HepG2 (cell line): ENCODE results near the gene MRFAP1. TPM values are rescaled to one million over a fixed set of nuclear protein-coding genes. Genes with fewer than 3 reads are reported as not detected.

Source experiments
- ATAC-seq: fragments of 200-7000 bp; cut with Tn5 transposase; 3 replicates; pipeline ENCODE4 v1.9.1; 2020; ENCODE audit warnings: mild to moderate bottlenecking, moderate library complexity
- BruUV-seq: library from RNA; stranded (reverse); fragments of 400-500 nt; replicated peaks from 2 replicates; lab custom pipeline; 2021; lab: Mats Ljungman, UMichigan
- CTCF ChIA-PET: fragments of 300-600 bp; formaldehyde crosslinking; extraction: SDS; loops from one replicate; lab custom pipeline; 2021; ENCODE audit warnings: low total read pairs, inconsistent platforms, low intra/inter-chr PET ratio; lab: Yijun Ruan, JAX
- POLR2A ChIA-PET: fragments of 350-600 bp; sonication (Branson Sonifier 250); formaldehyde crosslinking; loops from one replicate; lab custom pipeline; 2020; ENCODE audit warnings: antibody characterized with exemption, inconsistent platforms; lab: Yijun Ruan, JAX
- DNase-seq: peaks from one replicate; pipeline ENCODE4 v3.0.0-alpha.2; 2015; ENCODE audit warnings: low spot score
- FAIRE-seq: peaks from 3 replicates; lab custom pipeline; 2011; peaks lifted over from hg19 to GRCh38; lab: Jason Lieb, UNC
- H2AFZ ChIP-seq: one replicate; pipeline ENCODE4 v1.6.1; 2011; ENCODE audit warnings: low read length, inconsistent platforms
- H3K27ac ChIP-seq: fragments of 300-600 bp; 3 replicates; pipeline ENCODE4 v1.8.0; 2011; ENCODE audit warnings: mixed run types, mild to moderate bottlenecking, mixed read lengths, low read length, inconsistent platforms; ENCODE audit not compliant: insufficient read depth; ENCODE audit errors: extremely low read length
- H3K27me3 ChIP-seq, 2 experiments: fragments of 200-600 bp in 1 of 2; 2 replicates in 1 of 2; 3 replicates in 1 of 2; pipeline versions ENCODE4 v1.6.0 to v1.8.0; 2011; ENCODE audit warnings: low read length in 2 of 2, mild to moderate bottlenecking in 2 of 2, moderate library complexity in 2 of 2, inconsistent platforms in 1 of 2; ENCODE audit not compliant: insufficient read depth in 2 of 2, control insufficient read depth in 1 of 2
- H3K36me3 ChIP-seq, 2 experiments: fragments of 200-600 bp in 1 of 2; replicated peaks in 1 of 2; 2 replicates in 1 of 2; 3 replicates in 1 of 2; pipeline versions ENCODE4 v1.5.1 to v1.8.0; 2011; ENCODE audit warnings: low read length in 2 of 2, inconsistent platforms in 1 of 2; ENCODE audit not compliant: insufficient read depth in 2 of 2, control insufficient read depth in 1 of 2
- H3K4me1 ChIP-seq: 2 replicates; pipeline ENCODE4 v1.5.1; 2012; ENCODE audit warnings: low read length, inconsistent platforms; ENCODE audit not compliant: insufficient read depth
- H3K4me2 ChIP-seq: 2 replicates; pipeline ENCODE4 v1.6.0; 2011; ENCODE audit warnings: low read depth, low read length, inconsistent platforms
- H3K4me3 ChIP-seq, 3 experiments: fragments of 200-600 bp in 1 of 3; sonication (generic), shearing (Covaris generic) in 1 of 3; replicated peaks in 1 of 3; 2 replicates each; pipeline ENCODE4 v1.5.1; 2011 to 2016; ENCODE audit warnings: low read length in 3 of 3, inconsistent platforms in 2 of 3, low read depth in 2 of 3, mild to moderate bottlenecking in 2 of 3, control low read depth in 1 of 3, mixed read lengths in 1 of 3; ENCODE audit not compliant: insufficient read depth in 1 of 3
- H3K79me2 ChIP-seq: one replicate; pipeline ENCODE4 v1.6.1; 2011; ENCODE audit warnings: low read length, inconsistent platforms; ENCODE audit not compliant: insufficient read depth
- H3K9ac ChIP-seq: 2 replicates; pipeline ENCODE4 v1.6.0; 2011; ENCODE audit warnings: mild to moderate bottlenecking, low read depth, low read length, inconsistent platforms; ENCODE audit not compliant: insufficient read depth
- H3K9me3 ChIP-seq: 2 replicates; pipeline ENCODE4 v1.5.1; 2012; ENCODE audit warnings: mild to moderate bottlenecking, low read length
- H4K20me1 ChIP-seq: 2 replicates; pipeline ENCODE4 v1.6.0; 2011; ENCODE audit warnings: inconsistent platforms, mild to moderate bottlenecking, low read length, moderate library complexity; ENCODE audit not compliant: insufficient read depth
- ARNTL ChIP-seq: sonication (generic); formaldehyde crosslinking; IDR thresholded peaks from 2 replicates; pipeline ENCODE4 v1.4.0; 2020; ENCODE audit warnings: mild to moderate bottlenecking, missing genetic modification reagents
- CENPX ChIP-seq: sonication (generic); formaldehyde crosslinking; IDR thresholded peaks from 2 replicates; pipeline ENCODE4 v1.9.0; 2021; ENCODE audit warnings: mild to moderate bottlenecking, missing genetic modification reagents, moderate library complexity
- ETV5 ChIP-seq: IDR thresholded peaks from 2 replicates; pipeline ENCODE4 v1.6.1; 2018; ENCODE audit warnings: missing biosample characterization, missing genetic modification reagents, inconsistent platforms, borderline replicate concordance
- ETV6 ChIP-seq: sonication (generic); formaldehyde crosslinking; conservative IDR thresholded peaks from 2 replicates; pipeline ENCODE4 v1.4.0; 2020; ENCODE audit warnings: missing genetic modification reagents
- HNRNPL ChIP-seq: fragments of 200-400 bp; formaldehyde crosslinking; IDR thresholded peaks from 2 replicates; pipeline ENCODE4 v1.6.1; 2017; ENCODE audit warnings: mild to moderate bottlenecking, low read depth, low read length
- JDP2 ChIP-seq: sonication (generic); formaldehyde crosslinking; IDR thresholded peaks from 2 replicates; pipeline ENCODE4 v1.8.1; 2022; ENCODE audit warnings: missing genetic modification reagents, borderline replicate concordance
- NBN ChIP-seq: fragments of 450-650 bp; conservative IDR thresholded peaks from 2 replicates; pipeline ENCODE4 v1.6.1; 2017
- NFKBIZ ChIP-seq: IDR thresholded peaks from 2 replicates; pipeline ENCODE4 v1.6.1; 2018; ENCODE audit warnings: missing genetic modification reagents, missing compliant biosample characterization
- NFYB ChIP-seq: sonication (generic); formaldehyde crosslinking; IDR thresholded peaks from 2 replicates; pipeline ENCODE4 v1.4.0; 2020; ENCODE audit warnings: missing genetic modification reagents
- XBP1 ChIP-seq: sonication (generic); formaldehyde crosslinking; IDR thresholded peaks from 2 replicates; pipeline ENCODE4 v1.5.0; 2020; ENCODE audit warnings: missing genetic modification reagents
- ZC3H4 ChIP-seq: sonication (generic); formaldehyde crosslinking; IDR thresholded peaks from 2 replicates; pipeline ENCODE4 v1.4.0; 2020; ENCODE audit warnings: missing genetic modification reagents, borderline replicate concordance
- ZNF138 ChIP-seq: sonication (generic); formaldehyde crosslinking; IDR thresholded peaks from 2 replicates; pipeline ENCODE4 v1.5.0; 2020; ENCODE audit warnings: mild to moderate bottlenecking, low read depth, missing genetic modification reagents
- ZNF207 ChIP-seq: fragments of 450-650 bp; IDR thresholded peaks from 2 replicates; pipeline ENCODE4 v1.6.1; 2016; ENCODE audit warnings: antibody characterized with exemption, borderline replicate concordance
- ZNF343 ChIP-seq: sonication (generic); formaldehyde crosslinking; IDR thresholded peaks from 2 replicates; pipeline ENCODE4 v1.4.0; 2020; ENCODE audit warnings: mild to moderate bottlenecking, missing genetic modification reagents
- ZNF724P ChIP-seq: sonication (generic); formaldehyde crosslinking; IDR thresholded peaks from 2 replicates; pipeline ENCODE4 v1.8.0; 2022; ENCODE audit warnings: missing genetic modification reagents, borderline replicate concordance
- ZNF83 ChIP-seq: sonication (generic); formaldehyde crosslinking; IDR thresholded peaks from 2 replicates; pipeline ENCODE4 v1.4.0; 2020; ENCODE audit warnings: missing genetic modification reagents, mild to moderate bottlenecking, borderline replicate concordance
- WGBS: methylation state at CpG from one replicate; pipeline ENCODE4 v1.1.6; 2017; ENCODE audit warnings: low lambda C conversion rate; 5-methylcytosine and 5-hydroxymethylcytosine counted together
- in situ Hi-C: cut with HindIII; loops from 2 replicates; pipeline ENCODE4 v1.10.0; 2017; ENCODE audit warnings: low pct_unique_long_range_greater_than_20kb; ENCODE audit not compliant: extremely low pct_ligation_motif_present
- intact Hi-C: fragments of 100-400 bp; cut with micrococcal nuclease; formaldehyde crosslinking; loops from one replicate; pipeline ENCODE4 v1.10.0; 2022; ENCODE audit not compliant: unreplicated experiment
- polyA plus RNA-seq, 8 experiments: library from polyadenylated mRNA; depleted of rRNA in 3 of 8; stranded (reverse) in 7 of 8; unstranded in 1 of 8; fragments of >200 nt; fragmentation: Illumina TruSeq in 4 of 8; extraction: Trizol in 4 of 8; gene quantifications; 2 replicates each; pipeline versions ENCODE4 v1.2.1 to v1.2.3, GENCODE V29; 2011 to 2016; ENCODE audit warnings: low read depth in 4 of 8, missing spikeins in 1 of 8, mixed read lengths in 1 of 8; ENCODE audit not compliant: insufficient read depth in 1 of 8
- total RNA-seq, 5 experiments: library from RNA; depleted of rRNA; stranded (reverse); fragments of >200 nt; fragmentation: Illumina TruSeq; extraction: Trizol; gene quantifications; 2 replicates each; pipeline ENCODE4 v1.2.3, GENCODE V29; 2016; ENCODE audit warnings: low read depth in 1 of 5
- TF ChIP-seq, protein P1 (sequence below): sonication (generic); formaldehyde crosslinking; IDR thresholded peaks from 2 replicates; pipeline ENCODE4 v1.5.0; 2020; ENCODE audit warnings: missing genetic modification reagents
- TF ChIP-seq, protein P2 (sequence below): sonication (generic); formaldehyde crosslinking; IDR thresholded peaks from 2 replicates; pipeline ENCODE4 v1.9.0; 2022; ENCODE audit warnings: missing genetic modification reagents, mild to moderate bottlenecking, borderline replicate concordance
- TF ChIP-seq, protein P3 (sequence below): IDR thresholded peaks from 2 replicates; pipeline ENCODE4 v1.6.1; 2012; ENCODE audit warnings: inconsistent platforms

Gene MRFAP1
- total and polyA plus RNA-seq, 2 of the 13 experiments (the other 11 are each of a cell fraction or from before 2014, with no cell fraction given), result 112 to 158 TPM

DNA sequence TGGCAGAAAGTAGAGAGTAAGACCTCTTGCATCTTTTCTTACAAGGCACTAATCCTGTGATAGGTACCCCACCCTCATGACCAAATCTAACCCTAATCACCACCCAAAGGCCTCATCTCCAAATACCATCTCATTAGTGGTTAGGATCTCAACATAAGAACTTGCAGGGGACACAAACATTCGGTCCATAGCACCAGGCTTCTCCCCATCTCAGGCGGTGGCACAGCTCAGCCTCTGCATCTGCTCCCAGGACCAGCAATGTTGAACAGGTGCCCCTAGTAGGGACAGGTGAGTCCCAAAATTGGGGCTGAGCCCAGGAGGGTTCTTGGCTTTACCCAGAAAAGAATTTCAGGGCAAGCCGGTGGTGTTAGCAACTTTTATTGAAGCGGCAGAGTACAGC lies 8.4 kb upstream of the MRFAP1 start:
- Histone ChIP-seq H3K36me3 (no peaks in the 10 kb centered on the region), H3K27ac (no peak overlapping the region), H2AFZ (no peak overlapping the region), H3K9me3 (no peaks in the 10 kb centered on the region), H3K9ac (no peak overlapping the region), H3K4me2 (no peak overlapping the region), H3K4me3 (no peak overlapping the region), H3K79me2 (no peaks in the 10 kb centered on the region), H3K4me1 (peaks cover 37% of the 10 kb centered on the region), H3K27me3 (no peaks in the 10 kb centered on the region), H4K20me1 (no peaks in the 10 kb centered on the region)
- BruUV-seq, result no TSS peak
- in situ Hi-C loops, result no loop called here
- 95% methylated on average over 4 of the region's 4 CpGs for WGBS
- intact Hi-C loops, result no loop called here
- ATAC-seq (no peak), FAIRE-seq (no peak), DNase-seq (no peak)
- POLR2A ChIA-PET, result no interaction called here
- no peak for TF ChIP-seq CENPX
- TF ChIP-seq, protein P1, sequence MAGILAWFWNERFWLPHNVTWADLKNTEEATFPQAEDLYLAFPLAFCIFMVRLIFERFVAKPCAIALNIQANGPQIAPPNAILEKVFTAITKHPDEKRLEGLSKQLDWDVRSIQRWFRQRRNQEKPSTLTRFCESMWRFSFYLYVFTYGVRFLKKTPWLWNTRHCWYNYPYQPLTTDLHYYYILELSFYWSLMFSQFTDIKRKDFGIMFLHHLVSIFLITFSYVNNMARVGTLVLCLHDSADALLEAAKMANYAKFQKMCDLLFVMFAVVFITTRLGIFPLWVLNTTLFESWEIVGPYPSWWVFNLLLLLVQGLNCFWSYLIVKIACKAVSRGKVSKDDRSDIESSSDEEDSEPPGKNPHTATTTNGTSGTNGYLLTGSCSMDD (CRISPR knock-in tag), result no peak
- no peak for TF ChIP-seq ETV5
- TF ChIP-seq NFYB (CRISPR knock-in tag), result no peak
- no peak for TF ChIP-seq ZNF343 (CRISPR knock-in tag)
- no peak for TF ChIP-seq HNRNPL
- no peak for TF ChIP-seq NBN
- TF ChIP-seq ARNTL (CRISPR knock-in tag), result no peak
- TF ChIP-seq NFKBIZ (CRISPR knock-in tag), result no peak
- no peak for TF ChIP-seq ETV6 (CRISPR knock-in tag)
- TF ChIP-seq ZNF207, result no peak
- TF ChIP-seq JDP2 (CRISPR knock-in tag), result no peak
- no peak for TF ChIP-seq ZNF138
- TF ChIP-seq, protein P2, sequence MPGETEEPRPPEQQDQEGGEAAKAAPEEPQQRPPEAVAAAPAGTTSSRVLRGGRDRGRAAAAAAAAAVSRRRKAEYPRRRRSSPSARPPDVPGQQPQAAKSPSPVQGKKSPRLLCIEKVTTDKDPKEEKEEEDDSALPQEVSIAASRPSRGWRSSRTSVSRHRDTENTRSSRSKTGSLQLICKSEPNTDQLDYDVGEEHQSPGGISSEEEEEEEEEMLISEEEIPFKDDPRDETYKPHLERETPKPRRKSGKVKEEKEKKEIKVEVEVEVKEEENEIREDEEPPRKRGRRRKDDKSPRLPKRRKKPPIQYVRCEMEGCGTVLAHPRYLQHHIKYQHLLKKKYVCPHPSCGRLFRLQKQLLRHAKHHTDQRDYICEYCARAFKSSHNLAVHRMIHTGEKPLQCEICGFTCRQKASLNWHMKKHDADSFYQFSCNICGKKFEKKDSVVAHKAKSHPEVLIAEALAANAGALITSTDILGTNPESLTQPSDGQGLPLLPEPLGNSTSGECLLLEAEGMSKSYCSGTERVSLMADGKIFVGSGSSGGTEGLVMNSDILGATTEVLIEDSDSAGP, result no peak
- no peak for TF ChIP-seq ZNF83 (CRISPR knock-in tag)
- TF ChIP-seq, protein P3, sequence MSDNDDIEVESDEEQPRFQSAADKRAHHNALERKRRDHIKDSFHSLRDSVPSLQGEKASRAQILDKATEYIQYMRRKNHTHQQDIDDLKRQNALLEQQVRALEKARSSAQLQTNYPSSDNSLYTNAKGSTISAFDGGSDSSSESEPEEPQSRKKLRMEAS, result no peak
- TF ChIP-seq ZC3H4 (CRISPR knock-in tag), result no peak
- no peak for TF ChIP-seq ZNF724P (CRISPR knock-in tag)
- no peak for TF ChIP-seq XBP1 (CRISPR knock-in tag)
- CTCF ChIA-PET, result no interaction called here
